Measurements from ENCODE around the gene PAPSS1.

- TF ChIP-seq EZH2 (IDR thresholded peaks at IDR 0.05; ENCODE audit: borderline replicate concordance, low read depth, low read length, severe bottlenecking) (no peak), CTCF (IDR thresholded peaks at IDR 0.05; ENCODE audit: extremely low read depth in 1 of 2, insufficient read depth in 1 of 2, low read depth in 1 of 2, low read length in 2 of 2) (no peak), POLR2AphosphoS5 (IDR thresholded peaks at IDR 0.05; ENCODE audit: insufficient read depth, low read depth, low read length) (no peak), POLR2A (IDR thresholded peaks at IDR 0.05; ENCODE audit: low read depth, low read length) (no peak), MAX (IDR thresholded peaks at IDR 0.05; ENCODE audit: insufficient read depth, insufficient read length) (no peak), FOS (IDR thresholded peaks at IDR 0.05; ENCODE audit: borderline replicate concordance, insufficient read depth, low read length) (no peak)
These were observed 28.7 kb downstream of the PAPSS1 start for GRCh38 chr4:107691378-107691777.
